ENCODE results near the gene DUSP28.

The DUSP28 gene

GRCh38 chr2:240573516-240574385, 13.6 kb downstream of the DUSP28 start:
- no peak for TF ChIP-seq CTCF (conservative IDR thresholded peaks at IDR 0.05; ENCODE audit: low read depth, low read length)
- H4K20me1 ChIP-seq (ENCODE audit: insufficient read depth) = no peaks in the 10 kb centered on the region

GRCh38 chr2:240574386-240575100, 14.4 kb downstream of the DUSP28 start:
- no peaks in the 10 kb centered on the region for H4K20me1 ChIP-seq (ENCODE audit: insufficient read depth)

More at GRCh38 chr2:240573516-240574385, 13.6 kb downstream of the DUSP28 start:
- Histone ChIP-seq H3K4me3 (IDR thresholded peaks at IDR 0.05; ENCODE audit: insufficient read depth, low read depth, low read length) (no peak overlapping the region), H3K4me1 (ENCODE audit: low read depth, poor library complexity, severe bottlenecking) (peaks cover 35% of the 10 kb centered on the region), H3K36me3 (ENCODE audit: insufficient read depth) (no peaks in the 10 kb centered on the region), H3K27me3 (ENCODE audit: insufficient read depth, low read depth) (no peaks in the 10 kb centered on the region), H3K27ac (no peak overlapping the region), H3K79me2 (ENCODE audit: insufficient read depth, low read depth) (peaks cover 23% of the 10 kb centered on the region), H3K4me2 (no peak overlapping the region), H2AFZ (ENCODE audit: low read depth) (no peak overlapping the region), H3K9ac (no peak overlapping the region)

GRCh38 chr2:240575101-240575965, 15.2 kb downstream of the DUSP28 start:
- H3K9ac ChIP-seq = no peak overlapping the region
- no peak overlapping the region for H3K4me2 ChIP-seq
- H3K36me3 ChIP-seq (ENCODE audit: insufficient read depth) = no peaks in the 10 kb centered on the region
- H3K27ac ChIP-seq = no peak overlapping the region; the same call in 1 of the 2 replicates
- no peak for TF ChIP-seq CTCF (conservative IDR thresholded peaks at IDR 0.05; ENCODE audit: low read depth, low read length)
- H3K4me3 ChIP-seq (IDR thresholded peaks at IDR 0.05; ENCODE audit: insufficient read depth, low read depth, low read length) = no peak overlapping the region
- H3K4me1 ChIP-seq (ENCODE audit: low read depth, poor library complexity, severe bottlenecking) = peaks cover 43% of the 10 kb centered on the region
- H4K20me1 ChIP-seq (ENCODE audit: insufficient read depth) = no peaks in the 10 kb centered on the region
- H2AFZ ChIP-seq (ENCODE audit: low read depth) = no peak overlapping the region
- H3K79me2 ChIP-seq (ENCODE audit: insufficient read depth, low read depth) = peaks cover 10% of the 10 kb centered on the region
- H3K27me3 ChIP-seq (ENCODE audit: insufficient read depth, low read depth) = no peaks in the 10 kb centered on the region

More at GRCh38 chr2:240574386-240575100, 14.4 kb downstream of the DUSP28 start:
- H3K4me1 ChIP-seq (ENCODE audit: low read depth, poor library complexity, severe bottlenecking) = peaks cover 42% of the 10 kb centered on the region
- H3K27me3 ChIP-seq (ENCODE audit: insufficient read depth, low read depth) = no peaks in the 10 kb centered on the region
- no peak overlapping the region for H2AFZ ChIP-seq (ENCODE audit: low read depth)
- no peak for TF ChIP-seq CTCF (conservative IDR thresholded peaks at IDR 0.05; ENCODE audit: low read depth, low read length)
- H3K27ac ChIP-seq = no peak overlapping the region
- H3K4me3 ChIP-seq (IDR thresholded peaks at IDR 0.05; ENCODE audit: insufficient read depth, low read depth, low read length) = no peak overlapping the region
- peaks cover 18% of the 10 kb centered on the region for H3K79me2 ChIP-seq (ENCODE audit: insufficient read depth, low read depth)
- no peaks in the 10 kb centered on the region for H3K36me3 ChIP-seq (ENCODE audit: insufficient read depth)
- no peak overlapping the region for H3K9ac ChIP-seq
- H3K4me2 ChIP-seq = no peak overlapping the region

DNA sequence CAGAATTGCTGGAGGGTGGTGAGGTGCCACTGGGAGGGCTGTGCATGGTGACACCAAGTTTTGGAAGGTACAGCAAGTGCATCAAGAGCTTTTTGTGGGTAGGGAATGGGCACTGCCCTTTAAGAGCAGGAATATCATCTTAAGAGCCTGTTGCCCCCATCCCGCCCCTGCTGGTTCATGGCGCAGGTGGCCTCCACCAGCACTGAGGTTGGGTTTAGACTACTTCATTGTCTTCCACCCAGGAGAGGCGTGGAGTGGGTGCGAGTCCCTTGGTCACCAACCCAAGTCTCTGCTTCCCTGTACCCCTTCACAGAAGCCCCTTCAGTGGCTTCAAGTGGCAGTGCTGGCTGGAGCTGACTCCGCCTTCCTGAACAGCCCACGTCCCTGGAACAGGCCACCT, 15.9 kb downstream of the DUSP28 start:
- H3K4me3 ChIP-seq (IDR thresholded peaks at IDR 0.05; ENCODE audit: insufficient read depth, low read depth, low read length) = no peak overlapping the region
- H3K4me2 ChIP-seq = no peak overlapping the region
- H3K9ac ChIP-seq = no peak overlapping the region
- H3K27me3 ChIP-seq (ENCODE audit: insufficient read depth, low read depth) = no peaks in the 10 kb centered on the region
- peaks cover 3% of the 10 kb centered on the region; the same call in 1 of the 2 replicates for H3K79me2 ChIP-seq (ENCODE audit: insufficient read depth, low read depth)
- TF ChIP-seq CTCF (conservative IDR thresholded peaks at IDR 0.05; ENCODE audit: low read depth, low read length) = no peak
- H2AFZ ChIP-seq (ENCODE audit: low read depth) = no peak overlapping the region
- H3K27ac ChIP-seq = no peak overlapping the region; the same call in 1 of the 2 replicates
- H4K20me1 ChIP-seq (ENCODE audit: insufficient read depth) = no peaks in the 10 kb centered on the region
- H3K4me1 ChIP-seq (ENCODE audit: low read depth, poor library complexity, severe bottlenecking) = peaks cover 50% of the 10 kb centered on the region
- no peaks in the 10 kb centered on the region for H3K36me3 ChIP-seq (ENCODE audit: insufficient read depth)
